ENCODE data around the gene HNRNPM.

The HNRNPM gene

DNA sequence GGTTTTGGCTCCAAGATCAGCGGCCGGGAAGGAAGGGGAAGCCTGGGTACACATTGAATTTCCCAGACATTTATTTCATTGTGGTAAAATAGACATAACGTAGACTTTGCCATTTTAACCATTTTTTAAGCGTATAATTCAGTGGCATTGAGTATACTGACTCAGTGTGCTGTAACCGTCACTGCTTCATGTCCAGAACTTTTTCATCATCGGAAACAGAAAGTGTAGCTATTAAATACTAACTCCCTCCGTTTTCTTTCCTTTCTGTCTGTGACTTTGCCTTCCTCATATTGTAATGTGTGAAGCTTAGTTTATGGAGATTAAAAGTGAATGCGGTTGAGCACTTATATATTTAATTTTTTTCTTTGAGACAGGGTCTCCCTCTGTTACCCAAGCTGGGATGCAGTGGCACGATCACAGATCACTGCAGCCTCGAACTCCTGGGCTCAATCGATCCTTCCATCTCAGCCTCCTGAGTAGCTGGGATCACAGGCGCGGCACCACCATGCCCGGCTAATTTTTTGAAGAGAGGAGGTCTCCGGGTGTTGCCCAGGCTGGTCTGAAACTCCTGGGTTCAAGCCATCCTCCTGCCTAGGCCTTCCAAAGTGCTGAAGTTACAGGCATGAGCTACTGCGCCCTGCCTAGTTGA lies 1.4 kb downstream of the HNRNPM start:
- TF ChIP-seq, protein P1, sequence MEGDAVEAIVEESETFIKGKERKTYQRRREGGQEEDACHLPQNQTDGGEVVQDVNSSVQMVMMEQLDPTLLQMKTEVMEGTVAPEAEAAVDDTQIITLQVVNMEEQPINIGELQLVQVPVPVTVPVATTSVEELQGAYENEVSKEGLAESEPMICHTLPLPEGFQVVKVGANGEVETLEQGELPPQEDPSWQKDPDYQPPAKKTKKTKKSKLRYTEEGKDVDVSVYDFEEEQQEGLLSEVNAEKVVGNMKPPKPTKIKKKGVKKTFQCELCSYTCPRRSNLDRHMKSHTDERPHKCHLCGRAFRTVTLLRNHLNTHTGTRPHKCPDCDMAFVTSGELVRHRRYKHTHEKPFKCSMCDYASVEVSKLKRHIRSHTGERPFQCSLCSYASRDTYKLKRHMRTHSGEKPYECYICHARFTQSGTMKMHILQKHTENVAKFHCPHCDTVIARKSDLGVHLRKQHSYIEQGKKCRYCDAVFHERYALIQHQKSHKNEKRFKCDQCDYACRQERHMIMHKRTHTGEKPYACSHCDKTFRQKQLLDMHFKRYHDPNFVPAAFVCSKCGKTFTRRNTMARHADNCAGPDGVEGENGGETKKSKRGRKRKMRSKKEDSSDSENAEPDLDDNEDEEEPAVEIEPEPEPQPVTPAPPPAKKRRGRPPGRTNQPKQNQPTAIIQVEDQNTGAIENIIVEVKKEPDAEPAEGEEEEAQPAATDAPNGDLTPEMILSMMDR (IDR thresholded peaks at IDR 0.05; ENCODE audit: low read depth, low read length, missing control alignments), result no peak
- no peak for DNase-seq (ENCODE audit: extremely low read depth, low read depth)

DNA sequence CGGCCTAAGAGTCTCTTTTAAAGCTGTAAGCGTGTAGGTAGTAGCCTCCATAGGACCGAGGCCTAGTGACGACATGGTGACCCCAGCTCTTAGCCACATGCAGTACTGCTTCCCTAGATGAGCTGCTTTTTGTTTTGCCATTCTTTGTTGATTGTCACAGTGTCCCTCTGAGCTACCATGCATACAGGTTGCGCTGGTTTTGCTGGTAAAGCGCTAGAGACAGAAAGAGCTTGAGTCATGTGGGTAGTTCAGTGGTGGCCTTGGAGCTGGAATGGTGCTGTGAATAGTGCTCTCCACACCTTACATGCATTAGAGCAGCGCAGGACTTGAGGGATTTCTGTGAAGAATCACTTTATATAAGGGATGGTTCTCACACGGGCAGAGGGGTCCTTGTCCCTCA lies 5.1 kb downstream of the HNRNPM start:
- no peak overlapping the region for H3K4me3 ChIP-seq (replicated peaks; ENCODE audit: low read depth, low read length)
- no peak for DNase-seq (ENCODE audit: extremely low read depth, low read depth)
- TF ChIP-seq, protein P1 (IDR thresholded peaks at IDR 0.05; ENCODE audit: low read depth, low read length, missing control alignments), result no peak

More for the DNA sequence above, 1.4 kb downstream of the HNRNPM start:
- peak overlapping the region; percentile 98 for H3K4me3 ChIP-seq (replicated peaks; ENCODE audit: low read depth, low read length)

DNA sequence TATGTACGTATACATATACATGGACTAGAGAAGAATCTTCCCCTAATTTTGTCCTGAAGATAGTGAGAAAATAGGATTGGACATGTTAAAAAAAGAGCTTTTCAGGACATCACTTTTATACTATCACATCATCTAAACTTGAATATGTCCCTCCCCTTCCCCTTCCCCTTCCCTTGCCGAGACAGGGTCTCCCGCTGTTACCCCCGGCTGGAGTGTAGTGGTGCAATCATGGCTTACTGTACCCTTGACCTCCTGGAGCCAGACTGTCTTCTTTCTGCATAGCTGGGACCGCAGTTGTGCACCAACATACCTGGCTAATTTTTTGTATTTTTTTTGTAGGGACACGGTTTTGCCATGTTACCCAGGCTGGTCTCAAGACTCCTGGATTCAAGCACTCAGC lies 6.6 kb downstream of the HNRNPM start:
- DNase-seq (ENCODE audit: extremely low read depth, low read depth), result no peak
- no peak overlapping the region for H3K4me3 ChIP-seq (replicated peaks; ENCODE audit: low read depth, low read length)

DNA sequence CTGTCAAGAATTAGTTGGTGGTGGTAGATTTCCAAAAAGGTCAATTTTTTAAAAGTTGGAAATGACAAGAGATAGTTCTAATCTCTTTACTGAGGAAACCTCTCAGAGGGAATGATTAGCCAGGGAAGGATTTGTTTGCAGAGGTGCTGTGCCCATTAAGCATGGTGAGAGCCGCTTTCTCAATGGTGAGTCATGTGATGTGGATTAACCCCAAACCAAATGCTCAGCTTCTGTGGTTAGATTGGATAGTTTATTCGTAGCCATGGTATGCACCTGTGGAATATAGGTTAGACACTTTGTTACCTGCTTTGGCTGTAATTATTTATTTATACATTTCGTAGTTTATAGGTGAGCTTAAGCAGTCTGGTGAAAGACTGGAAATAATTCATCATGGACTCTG lies 7.1 kb downstream of the HNRNPM start:
- no peak overlapping the region for H3K4me3 ChIP-seq (replicated peaks; ENCODE audit: low read depth, low read length)
- TF ChIP-seq, protein P1 (IDR thresholded peaks at IDR 0.05; ENCODE audit: low read depth, low read length, missing control alignments), result no peak
- DNase-seq (ENCODE audit: extremely low read depth, low read depth), result no peak

More for the DNA sequence above, 6.6 kb downstream of the HNRNPM start:
- TF ChIP-seq, protein P1 (IDR thresholded peaks at IDR 0.05; ENCODE audit: low read depth, low read length, missing control alignments), result no peak

DNA sequence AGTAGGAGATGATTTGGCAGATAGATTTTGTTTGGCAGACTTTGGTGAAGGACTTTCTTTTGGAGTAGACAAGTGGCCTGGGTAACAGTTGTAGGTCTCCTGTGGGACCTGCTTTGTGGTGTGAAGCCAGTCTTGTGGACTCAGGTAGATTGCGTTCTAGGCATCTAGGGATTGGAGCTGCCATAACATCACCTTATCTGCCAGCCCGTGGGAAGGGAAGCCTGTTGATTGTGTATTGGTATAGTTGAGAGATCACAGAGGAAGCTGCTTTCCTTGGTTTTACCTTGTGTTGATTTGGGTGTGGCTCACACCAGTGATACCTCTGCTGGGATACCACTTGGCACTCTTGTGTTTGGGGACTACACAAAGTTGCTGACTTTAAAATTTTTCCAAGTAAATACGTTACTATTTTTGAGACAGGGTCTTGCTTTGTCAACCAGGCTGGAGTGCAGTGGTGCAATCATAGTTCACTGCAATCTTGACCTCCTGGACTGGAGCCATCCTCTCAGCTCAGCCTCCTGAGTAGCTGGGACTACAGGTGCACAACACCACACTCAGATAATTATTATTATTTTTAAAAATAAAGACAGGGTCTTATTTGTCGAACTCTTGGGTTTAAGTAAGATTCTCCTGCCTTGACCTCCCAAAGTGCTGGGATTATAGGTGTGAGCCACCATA lies 7.8 kb downstream of the HNRNPM start:
- TF ChIP-seq, protein P1 (IDR thresholded peaks at IDR 0.05; ENCODE audit: low read depth, low read length, missing control alignments), result no peak
- DNase-seq (ENCODE audit: extremely low read depth, low read depth), result no peak
- no peak overlapping the region for H3K4me3 ChIP-seq (replicated peaks; ENCODE audit: low read depth, low read length)

DNA sequence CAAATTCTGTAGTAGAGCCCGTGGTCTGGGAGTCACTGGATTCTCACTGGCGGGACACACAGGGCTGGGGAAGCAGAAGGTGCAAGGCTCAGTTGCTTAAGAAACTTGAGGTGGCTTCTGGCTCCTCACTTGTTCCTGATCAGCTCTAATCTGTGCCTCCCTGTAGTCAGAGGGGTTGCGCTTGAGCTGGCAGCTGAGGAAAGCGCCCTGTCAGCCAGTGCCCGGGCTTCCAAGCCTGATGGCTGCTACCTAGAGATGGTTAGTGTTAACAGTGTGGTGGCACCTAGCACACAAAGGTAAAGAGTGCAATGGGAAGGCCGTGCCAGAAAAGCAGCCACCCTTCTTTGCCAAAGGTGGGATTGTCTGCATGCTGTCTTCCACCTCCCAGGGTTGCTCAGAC lies 8.8 kb downstream of the HNRNPM start:
- DNase-seq (ENCODE audit: extremely low read depth, low read depth), result no peak
- H3K4me3 ChIP-seq (replicated peaks; ENCODE audit: low read depth, low read length), result no peak overlapping the region
- TF ChIP-seq, protein P1 (IDR thresholded peaks at IDR 0.05; ENCODE audit: low read depth, low read length, missing control alignments), result no peak
